K562 (cell line): ENCODE results near the gene HSPB7. TPM values are rescaled to one million over a fixed set of nuclear protein-coding genes. Genes with fewer than 3 reads are reported as not detected.

Source experiments
- CREB3L1 ChIP-seq: fragments of 450-650 bp; IDR thresholded peaks from 2 replicates; pipeline ENCODE4 v1.6.1; 2014; ENCODE audit warnings: low read depth, mild to moderate bottlenecking, moderate library complexity, borderline replicate concordance
- CTCF ChIP-seq, 3 experiments: IDR thresholded peaks in 2 of 3; conservative IDR thresholded peaks in 1 of 3; 2 replicates each; pipeline ENCODE4 v1.5.1; 2011 to 2012; ENCODE audit warnings: low read length in 3 of 3, mild to moderate bottlenecking in 3 of 3, control low read depth in 2 of 3, improper control_type of control experiment in 1 of 3, inconsistent platforms in 1 of 3, low read depth in 1 of 3, mixed read lengths in 1 of 3, moderate library complexity in 1 of 3; ENCODE audit not compliant: insufficient read depth in 2 of 3
- CTCFL ChIP-seq: IDR thresholded peaks from 2 replicates; pipeline ENCODE4 v1.6.1; 2011; ENCODE audit warnings: borderline replicate concordance, low read depth, mild to moderate bottlenecking, moderate library complexity, low read length; ENCODE audit not compliant: insufficient read depth, poor library complexity, severe bottlenecking
- E2F6 ChIP-seq, 2 experiments: IDR thresholded peaks; 2 replicates each; pipeline ENCODE4 v1.6.1; 2011; ENCODE audit warnings: borderline replicate concordance in 1 of 2, control low read depth in 1 of 2, low read depth in 1 of 2, low read length in 1 of 2, mild to moderate bottlenecking in 1 of 2, mixed read lengths in 1 of 2, moderate library complexity in 1 of 2; ENCODE audit not compliant: insufficient read depth in 1 of 2, insufficient read length in 1 of 2, poor library complexity in 1 of 2, severe bottlenecking in 1 of 2; ENCODE audit errors: extremely low read depth in 1 of 2
- FOXK2 ChIP-seq, 2 experiments: fragments of 450-650 bp; IDR thresholded peaks in 1 of 2; conservative IDR thresholded peaks in 1 of 2; 2 replicates each; pipeline ENCODE4 v1.6.1; 2016; ENCODE audit warnings: low read depth in 2 of 2, mild to moderate bottlenecking in 1 of 2
- PYGO2 ChIP-seq: fragments of 450-650 bp; IDR thresholded peaks from 2 replicates; pipeline ENCODE4 v1.6.1; 2016; ENCODE audit warnings: mild to moderate bottlenecking, missing genetic modification characterization, moderate library complexity, missing compliant biosample characterization
- ZNF384 ChIP-seq: IDR thresholded peaks from 2 replicates; pipeline ENCODE4 v1.6.1; 2012; ENCODE audit warnings: low read depth, low read length, improper control_type of control experiment
- polyA plus RNA-seq, 8 experiments: library from polyadenylated mRNA; depleted of rRNA in 4 of 8; stranded (reverse) in 5 of 8; unstranded in 3 of 8; fragments of >200 nt; fragmentation: Nextera tagmentation in 2 of 8; fragmentation: Illumina TruSeq in 1 of 8; extraction: Ambion mirVana in 2 of 8; extraction: Trizol in 1 of 8; gene quantifications; 2 replicates each; pipeline versions ENCODE4 v1.2.1 to v1.2.3, GENCODE V29; 2011 to 2014; ENCODE audit warnings: inconsistent platforms in 1 of 8, missing spikeins in 1 of 8
- total RNA-seq, 7 experiments: library from RNA; depleted of rRNA in 6 of 7; stranded (reverse); fragments of >200 nt in 6 of 7; fragmentation: Illumina TruSeq in 2 of 7; extraction: Trizol in 2 of 7; gene quantifications; 2 replicates each; pipeline versions ENCODE4 v1.2.1 to v1.2.3, GENCODE V29; 2011 to 2021; ENCODE audit warnings: low replicate concordance in 1 of 7
- TF ChIP-seq, protein P1 (sequence below): fragments of 450-650 bp; IDR thresholded peaks from 2 replicates; pipeline ENCODE4 v1.6.1; 2016; ENCODE audit warnings: low read depth

HSPB7 gene
- total and polyA plus RNA-seq, 9 of the 15 experiments (the other 6 are each of a cell fraction or from before 2014, with no cell fraction given): 0.05 to 0.19 (median 0.07) TPM; not detected in 6

DNA sequence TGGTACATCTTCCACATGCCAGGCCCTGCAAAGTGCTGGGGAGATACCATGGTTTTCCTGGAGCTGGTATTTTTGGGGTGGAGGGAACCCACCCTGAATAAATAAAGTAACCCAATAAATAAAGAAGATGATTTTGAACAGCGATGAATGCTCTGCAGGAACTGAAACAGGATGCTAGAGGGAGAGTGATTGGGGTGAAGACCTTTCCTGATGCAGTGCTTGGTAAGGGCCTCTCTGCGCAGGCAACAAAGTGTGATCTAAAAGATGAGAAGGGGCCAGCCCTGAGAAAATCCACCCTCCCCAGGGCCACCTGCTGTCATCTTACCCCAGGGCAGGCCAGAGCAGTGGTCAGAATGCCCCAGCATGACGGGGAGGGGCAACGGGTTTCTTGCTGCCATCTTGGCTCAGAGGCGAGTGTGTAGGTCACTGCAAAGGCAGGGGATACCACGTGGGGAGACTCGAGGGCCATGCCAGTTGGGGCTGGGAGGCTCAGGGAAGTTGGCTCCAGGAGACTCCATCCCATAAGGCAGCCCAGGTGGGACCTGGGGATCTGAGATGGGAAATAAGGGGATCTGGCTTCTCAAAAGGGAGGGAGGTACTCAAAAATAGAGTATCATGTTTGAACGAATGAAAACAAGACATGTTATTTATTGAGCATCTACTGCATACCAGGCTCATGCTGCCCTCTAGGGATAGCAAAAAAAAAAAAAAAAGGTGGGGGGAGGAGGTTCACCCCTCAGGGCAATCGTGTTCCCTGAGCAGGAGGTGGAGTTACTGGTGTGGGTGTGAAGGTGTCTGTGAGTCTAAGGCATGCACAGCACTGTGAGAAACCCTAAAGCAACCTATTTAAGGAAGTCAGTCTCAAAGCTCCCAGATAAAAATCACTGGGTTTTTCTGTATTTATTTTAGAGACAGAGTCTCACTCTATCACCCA, 11.0 kb downstream of the HSPB7 start (continued):
- TF ChIP-seq, protein P1, sequence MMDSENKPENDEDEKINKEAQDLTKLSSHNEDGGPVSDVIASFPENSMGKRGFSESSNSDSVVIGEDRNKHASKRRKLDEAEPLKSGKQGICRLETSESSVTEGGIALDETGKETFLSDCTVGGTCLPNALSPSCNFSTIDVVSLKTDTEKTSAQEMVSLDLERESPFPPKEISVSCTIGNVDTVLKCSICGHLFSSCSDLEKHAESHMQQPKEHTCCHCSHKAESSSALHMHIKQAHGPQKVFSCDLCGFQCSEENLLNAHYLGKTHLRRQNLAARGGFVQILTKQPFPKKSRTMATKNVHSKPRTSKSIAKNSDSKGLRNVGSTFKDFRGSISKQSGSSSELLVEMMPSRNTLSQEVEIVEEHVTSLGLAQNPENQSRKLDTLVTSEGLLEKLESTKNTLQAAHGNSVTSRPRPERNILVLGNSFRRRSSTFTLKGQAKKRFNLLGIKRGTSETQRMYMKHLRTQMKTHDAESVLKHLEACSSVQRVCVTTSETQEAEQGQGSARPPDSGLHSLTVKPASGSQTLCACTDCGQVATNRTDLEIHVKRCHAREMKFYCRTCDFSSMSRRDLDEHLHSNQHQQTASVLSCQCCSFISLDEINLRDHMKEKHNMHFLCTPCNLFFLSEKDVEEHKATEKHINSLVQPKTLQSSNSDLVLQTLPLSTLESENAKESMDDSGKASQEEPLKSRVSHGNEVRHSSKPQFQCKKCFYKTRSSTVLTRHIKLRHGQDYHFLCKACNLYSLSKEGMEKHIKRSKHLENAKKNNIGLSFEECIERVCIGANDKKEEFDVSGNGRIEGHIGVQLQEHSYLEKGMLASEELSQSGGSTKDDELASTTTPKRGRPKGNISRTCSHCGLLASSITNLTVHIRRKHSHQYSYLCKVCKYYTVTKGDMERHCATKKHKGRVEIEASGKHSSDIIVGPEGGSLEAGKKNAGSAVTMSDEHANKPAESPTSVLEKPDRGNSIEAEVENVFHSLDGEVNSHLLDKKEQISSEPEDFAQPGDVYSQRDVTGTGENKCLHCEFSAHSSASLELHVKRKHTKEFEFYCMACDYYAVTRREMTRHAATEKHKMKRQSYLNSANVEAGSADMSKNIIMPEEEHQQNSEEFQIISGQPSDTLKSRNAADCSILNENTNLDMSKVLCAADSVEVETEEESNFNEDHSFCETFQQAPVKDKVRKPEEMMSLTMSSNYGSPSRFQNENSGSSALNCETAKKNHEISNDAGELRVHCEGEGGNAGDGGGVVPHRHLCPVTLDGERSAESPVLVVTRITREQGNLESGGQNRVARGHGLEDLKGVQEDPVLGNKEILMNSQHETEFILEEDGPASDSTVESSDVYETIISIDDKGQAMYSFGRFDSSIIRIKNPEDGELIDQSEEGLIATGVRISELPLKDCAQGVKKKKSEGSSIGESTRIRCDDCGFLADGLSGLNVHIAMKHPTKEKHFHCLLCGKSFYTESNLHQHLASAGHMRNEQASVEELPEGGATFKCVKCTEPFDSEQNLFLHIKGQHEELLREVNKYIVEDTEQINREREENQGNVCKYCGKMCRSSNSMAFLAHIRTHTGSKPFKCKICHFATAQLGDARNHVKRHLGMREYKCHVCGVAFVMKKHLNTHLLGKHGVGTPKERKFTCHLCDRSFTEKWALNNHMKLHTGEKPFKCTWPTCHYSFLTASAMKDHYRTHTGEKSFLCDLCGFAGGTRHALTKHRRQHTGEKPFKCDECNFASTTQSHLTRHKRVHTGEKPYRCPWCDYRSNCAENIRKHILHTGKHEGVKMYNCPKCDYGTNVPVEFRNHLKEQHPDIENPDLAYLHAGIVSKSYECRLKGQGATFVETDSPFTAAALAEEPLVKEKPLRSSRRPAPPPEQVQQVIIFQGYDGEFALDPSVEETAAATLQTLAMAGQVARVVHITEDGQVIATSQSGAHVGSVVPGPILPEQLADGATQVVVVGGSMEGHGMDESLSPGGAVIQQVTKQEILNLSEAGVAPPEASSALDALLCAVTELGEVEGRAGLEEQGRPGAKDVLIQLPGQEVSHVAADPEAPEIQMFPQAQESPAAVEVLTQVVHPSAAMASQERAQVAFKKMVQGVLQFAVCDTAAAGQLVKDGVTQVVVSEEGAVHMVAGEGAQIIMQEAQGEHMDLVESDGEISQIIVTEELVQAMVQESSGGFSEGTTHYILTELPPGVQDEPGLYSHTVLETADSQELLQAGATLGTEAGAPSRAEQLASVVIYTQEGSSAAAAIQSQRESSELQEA: no peak
- peak; percentile 46 to 69 (median 57) for TF ChIP-seq CTCF (IDR thresholded peaks at IDR 0.05 in 2 of 3, conservative IDR thresholded peaks at IDR 0.05 in 1 of 3; ENCODE audit: insufficient read depth in 2 of 3, low read depth in 1 of 3, low read length in 3 of 3)
- no peak for TF ChIP-seq PYGO2 (tag)
- peak; percentile 87 for TF ChIP-seq ZNF384
- TF ChIP-seq CREB3L1: no peak
- TF ChIP-seq CTCFL: no peak
- TF ChIP-seq FOXK2 (conservative IDR thresholded peaks at IDR 0.05 in 1 of 2, IDR thresholded peaks at IDR 0.05 in 1 of 2; ENCODE audit: low read depth in 2 of 2): 0 out of 4 replicates have a peak, but pooled peaks have one; percentile 29 to 33
- TF ChIP-seq E2F6 (IDR thresholded peaks at IDR 0.05; ENCODE audit: borderline replicate concordance in 1 of 2, extremely low read depth in 1 of 2, insufficient read depth in 1 of 2, insufficient read length in 1 of 2, low read depth in 1 of 2, low read length in 1 of 2, poor library complexity in 1 of 2, severe bottlenecking in 1 of 2): no peak
